Renal cortical epithelial cell (primary cell): ENCODE data around the gene SDR9C7. TPM values are rescaled to one million over a fixed set of nuclear protein-coding genes. Genes with fewer than 3 reads are reported as not detected.

ENCODE experiments used
- DNase-seq: peaks from one replicate; pipeline ENCODE4 v3.0.0-alpha.2; 2011; ENCODE audit warnings: low read depth
- total RNA-seq: library from RNA; depleted of rRNA; stranded (reverse); fragments of >200 nt; gene quantifications from 2 replicates; pipeline ENCODE4 v1.2.3, GENCODE V29; 2014

The SDR9C7 gene
- total RNA-seq, 1 donor from 2014 or later: not detected

- DNase-seq: no peak
Observed at GRCh38 chr12:56877195-56878009, 56.8 kb downstream of the SDR9C7 start.

GRCh38 chr12:56874821-56875220, 59.4 kb downstream of the SDR9C7 start:
- no peak for DNase-seq

GRCh38 chr12:56873382-56873781, 60.8 kb downstream of the SDR9C7 start:
- DNase-seq: no peak

Other genes with a start within 250 kb of the SDR9C7 start
- 89.4 and 156 TPM in 2 replicates for gene PTGES3, start 246.1 kb downstream of the SDR9C7 start, total RNA-seq
- gene NACA, start 209.1 kb downstream of the SDR9C7 start, total RNA-seq: 1,165 and 1,223 TPM in 2 replicates
- gene PRIM1, start 182.1 kb downstream of the SDR9C7 start, total RNA-seq: 2.9 and 9.6 TPM in 2 replicates
- 1.1 TPM in 1 of 2 replicates, not detected in the other for gene HSD17B6, start 171.1 kb downstream of the SDR9C7 start, total RNA-seq
- gene RDH16, start 23.2 kb upstream of the SDR9C7 start, total RNA-seq: 0.15 TPM in 1 of 2 replicates, not detected in the other
- gene ZBTB39, start 72.1 kb upstream of the SDR9C7 start, total RNA-seq: 3.0 and 7.3 TPM in 2 replicates
- not detected in 2 replicates for gene TAC3, start 82.1 kb upstream of the SDR9C7 start, total RNA-seq
- gene MYO1A, start 115.7 kb upstream of the SDR9C7 start, total RNA-seq: not detected in 2 replicates
- gene NEMP1, start 144.4 kb upstream of the SDR9C7 start, total RNA-seq: 5.2 and 7.8 TPM in 2 replicates
- gene NAB2, start 154.7 kb upstream of the SDR9C7 start, total RNA-seq: 13.5 and 16.3 TPM in 2 replicates
- gene STAT6, start 177.0 kb upstream of the SDR9C7 start, total RNA-seq: 105 and 131 TPM in 2 replicates
- 11.3 and 157 TPM in 2 replicates for gene LRP1, start 194.1 kb upstream of the SDR9C7 start, total RNA-seq
- gene LRP1-AS, start 213.2 kb upstream of the SDR9C7 start, total RNA-seq: not detected in 2 replicates